DMS53 (cell line): ENCODE measurements around the gene NRAP.
A peak's percentile ranks its signal among the peaks of the same experiment; 100 is the strongest.

Experiments
- DNase-seq: peaks from one replicate; lab custom pipeline; 2025; lab: John Stamatoyannopoulos, UW

NRAP gene

DNA sequence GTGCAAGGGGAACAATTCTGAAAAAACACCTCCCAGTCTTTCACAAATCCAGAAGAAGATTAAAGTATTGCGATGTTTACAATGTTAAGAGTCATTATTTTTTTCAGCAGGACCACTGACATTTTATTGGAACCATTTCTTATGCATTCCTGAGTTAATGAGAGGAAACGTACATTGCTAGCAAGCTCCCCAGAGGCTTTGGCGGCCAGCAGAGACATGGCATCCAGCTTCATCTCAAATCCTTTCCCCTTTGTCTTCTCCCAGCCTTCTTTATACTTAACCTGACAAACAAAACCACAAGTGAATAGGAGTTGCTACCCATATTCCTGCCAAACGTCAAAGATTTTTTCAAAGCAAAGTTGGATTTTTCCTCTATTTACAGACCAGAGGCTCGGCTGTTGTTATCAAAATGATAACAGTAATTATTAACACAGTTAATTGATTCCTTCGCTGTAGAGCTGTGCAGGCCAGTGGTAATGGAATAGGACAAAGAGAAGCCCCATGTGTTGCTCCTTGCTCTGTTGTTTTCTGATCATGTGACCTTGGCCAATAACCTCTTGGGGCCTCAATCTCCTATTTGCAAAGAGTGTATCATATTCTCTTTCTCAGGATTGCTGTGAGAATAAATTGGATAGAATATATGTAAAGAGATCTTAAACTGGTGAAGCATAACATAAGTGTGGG lies 32.0 kb downstream of the NRAP start:
- no peak for DNase-seq

- DNase-seq = no peak
These were observed 32.8 kb downstream of the NRAP start for GRCh38 chr10:113630929-113631533.

- DNase-seq = no peak
These were observed 35.2 kb downstream of the NRAP start for GRCh38 chr10:113628607-113629153.

GRCh38 chr10:113627836-113628235 lies 36.0 kb downstream of the NRAP start:
- DNase-seq = no peak

DNA sequence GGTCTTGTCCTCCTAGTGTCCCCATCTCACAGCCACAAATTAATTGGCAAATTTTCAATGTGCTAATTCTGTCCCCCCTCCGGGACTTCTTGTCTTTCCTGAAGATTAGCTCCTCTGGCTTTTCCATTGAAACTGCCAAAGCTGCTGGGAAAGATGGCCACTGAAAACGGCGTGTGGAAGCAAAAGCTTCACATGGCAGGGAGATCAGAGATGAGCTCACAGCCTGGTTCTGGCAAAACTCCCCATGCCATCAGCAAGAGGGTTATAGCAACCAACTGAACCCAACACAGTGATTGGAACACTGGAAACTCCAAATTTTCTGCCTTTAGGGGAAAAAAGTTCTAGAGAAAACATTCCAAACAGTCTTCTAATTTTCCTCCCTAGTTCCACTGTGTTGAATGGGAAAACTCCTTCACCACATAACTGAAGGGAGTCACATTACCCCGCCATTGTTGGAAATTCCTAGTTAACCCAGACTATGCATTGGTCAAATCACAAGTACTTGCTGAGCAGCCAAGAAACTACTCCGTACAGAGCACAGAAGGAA lies 37.0 kb downstream of the NRAP start:
- DNase-seq = no peak

- no peak for DNase-seq
These were observed 38.2 kb downstream of the NRAP start for GRCh38 chr10:113625461-113626186.

GRCh38 chr10:113622831-113623230 lies 41.0 kb downstream of the NRAP start:
- DNase-seq = no peak

DNA sequence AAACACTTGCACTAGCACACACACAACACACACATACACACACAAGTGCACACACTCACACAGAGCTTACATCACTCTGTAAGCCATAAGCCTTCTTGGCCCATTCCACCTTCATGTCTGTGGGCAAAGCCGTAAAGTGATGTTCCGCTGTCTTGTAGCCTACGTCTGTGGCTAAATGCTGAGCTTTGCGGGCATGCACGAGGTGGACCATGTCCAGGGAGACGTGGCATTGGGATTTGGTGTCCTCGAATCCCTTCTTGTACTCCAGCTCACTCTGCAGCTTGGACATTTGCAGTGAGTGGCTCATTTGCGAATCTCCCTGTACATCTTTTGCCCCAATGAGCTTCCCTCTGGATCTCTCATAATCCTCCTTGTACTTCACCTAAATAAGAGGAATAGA lies 42.0 kb downstream of the NRAP start:
- DNase-seq = no peak

GRCh38 chr10:113620936-113621335 lies 42.9 kb downstream of the NRAP start:
- DNase-seq = no peak

DNA sequence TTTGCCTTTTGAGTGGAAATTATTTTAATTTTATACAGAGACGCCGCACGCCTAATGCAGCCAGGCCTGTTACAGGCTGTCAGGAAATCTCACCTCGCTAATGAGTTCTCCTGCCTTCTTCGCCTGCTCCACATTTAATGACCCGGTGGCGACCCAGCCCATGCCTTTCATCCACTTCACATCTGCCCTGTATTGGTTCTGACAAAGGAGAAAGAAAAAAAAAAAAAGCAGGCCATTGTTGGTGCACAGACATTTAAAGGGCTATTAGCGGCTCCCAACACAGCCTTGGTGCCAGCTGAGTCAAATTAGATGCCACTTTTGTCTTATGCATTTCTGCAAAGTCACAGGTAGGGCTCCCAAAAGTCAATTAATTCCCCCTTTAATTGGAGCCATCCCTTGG lies 43.3 kb downstream of the NRAP start:
- no peak for DNase-seq

DNA sequence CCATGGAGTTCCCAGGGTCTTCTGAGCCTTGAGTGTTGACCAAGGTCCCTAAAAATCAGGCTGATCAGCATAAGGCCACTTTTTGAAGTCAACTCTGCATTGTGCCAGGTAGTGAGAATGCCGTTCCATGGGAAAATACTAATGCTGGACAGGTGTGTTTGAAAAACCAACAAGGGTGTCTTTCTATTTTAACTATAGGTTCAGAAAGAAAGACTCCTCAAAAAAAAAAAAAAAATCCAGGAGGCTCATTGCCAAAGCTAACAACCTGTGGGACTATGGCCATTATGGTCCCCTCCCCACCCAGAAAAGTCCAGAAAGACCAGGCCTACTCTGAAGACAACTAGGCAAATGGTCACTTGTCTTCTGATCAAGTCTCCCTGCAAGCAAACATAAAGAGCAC lies 44.4 kb downstream of the NRAP start:
- peak; percentile 10 for DNase-seq

- no peak for DNase-seq
These were observed 45.5 kb downstream of the NRAP start for GRCh38 chr10:113618338-113618737.

- no peak for DNase-seq
These were observed 46.8 kb downstream of the NRAP start for GRCh38 chr10:113617086-113617485.

- DNase-seq = peak; percentile 51
These were observed 47.4 kb downstream of the NRAP start for GRCh38 chr10:113616244-113617074.

- DNase-seq = no peak
These were observed 49.7 kb downstream of the NRAP start for GRCh38 chr10:113613977-113614690.

DNA sequence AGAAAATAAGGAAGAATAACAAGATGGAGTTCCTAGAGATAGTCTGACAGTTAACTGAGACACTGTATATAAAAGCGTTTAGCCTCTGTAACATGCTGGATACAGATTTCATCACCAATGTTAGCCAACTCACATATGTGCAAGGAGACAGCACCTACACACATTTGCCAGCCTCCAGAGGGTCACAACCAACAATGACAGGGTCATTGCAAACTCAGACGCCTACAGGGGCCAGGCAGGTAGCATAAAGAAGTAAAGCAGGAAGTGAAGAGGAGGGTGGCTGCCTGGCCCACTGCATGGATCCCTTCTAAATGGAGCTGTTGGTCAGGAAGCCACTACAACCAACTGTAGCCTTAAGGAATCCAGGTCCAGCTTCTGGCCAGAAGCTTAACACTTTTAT lies 50.4 kb downstream of the NRAP start:
- no peak for DNase-seq

DNA sequence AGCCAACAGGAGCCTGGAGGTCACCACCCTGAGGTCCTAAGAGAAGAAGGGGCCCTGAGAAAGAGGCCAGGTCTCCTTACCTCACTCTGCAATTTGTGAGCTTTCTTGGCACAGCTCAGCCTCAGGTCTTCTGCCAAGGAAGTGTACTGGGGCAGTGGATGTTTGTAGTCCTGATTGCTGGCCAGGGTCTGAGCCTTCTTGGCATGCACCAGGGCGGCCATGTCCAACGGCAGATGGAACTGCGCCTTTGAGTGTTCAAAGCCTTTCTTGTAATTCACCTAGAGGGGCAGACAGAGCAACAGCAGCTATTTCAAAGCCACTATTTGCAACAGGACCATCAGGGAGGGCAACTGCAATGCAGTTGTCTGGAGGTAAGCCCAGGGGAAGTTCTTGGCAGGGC lies 51.7 kb downstream of the NRAP start:
- DNase-seq = no peak

GRCh38 chr10:113610631-113611601 lies 52.9 kb downstream of the NRAP start:
- DNase-seq = peak; percentile 40

DNA sequence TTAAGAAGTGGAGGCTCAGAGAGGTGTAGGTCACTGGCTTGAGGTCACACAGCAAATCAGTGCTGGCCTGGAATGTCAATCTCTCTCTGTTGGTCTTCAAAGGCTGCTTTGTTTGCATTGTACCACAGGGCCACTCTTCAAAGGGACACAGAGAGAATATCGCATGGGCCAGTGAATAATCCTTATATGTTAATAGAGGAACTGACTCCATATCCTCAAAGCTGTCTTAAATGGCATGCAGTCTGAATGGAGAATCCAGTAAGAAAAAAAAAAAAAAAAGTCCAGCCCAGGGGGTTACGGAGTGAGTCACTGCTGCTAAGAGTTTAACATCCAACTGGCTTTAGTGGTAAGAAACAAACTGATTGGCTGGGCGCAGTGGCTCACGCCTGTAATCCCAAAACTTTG lies 54.1 kb downstream of the NRAP start:
- DNase-seq = peak; percentile 28
